Breast epithelium (tissue), 3 donors: ENCODE measurements around the gene DNAH17.

Experiments used
- CTCF ChIP-seq, 3 donors: fragments of 450-650 bp; IDR thresholded peaks; one replicate each; pipeline ENCODE4 v1.5.1; 2016 to 2017; ENCODE audit warnings: antibody characterized with exemption in 3 of 3, mild to moderate bottlenecking in 3 of 3, moderate library complexity in 3 of 3
- POLR2A ChIP-seq: fragments of 450-650 bp; IDR thresholded peaks from one replicate; pipeline ENCODE4 v1.6.1; 2016; ENCODE audit warnings: antibody characterized with exemption, mild to moderate bottlenecking, moderate library complexity

- TF ChIP-seq POLR2A (no peak), CTCF (IDR thresholded peaks at IDR 0.05) (no peak)
Measured at GRCh38 chr17:78524870-78525510, 52.2 kb downstream of the DNAH17 start.
